Measurements from ENCODE around the gene VPS37C.

- TF ChIP-seq CTCF (IDR thresholded peaks at IDR 0.05) (no peak), POLR2A (IDR thresholded peaks at IDR 0.05) (no peak)
Measured at GRCh38 chr11:61104963-61105362, 56.3 kb downstream of the VPS37C start.
